HepG2 (cell line): Measurements from ENCODE around the gene MRPL43. TPM values are rescaled to one million over a fixed set of nuclear protein-coding genes. Genes with fewer than 3 reads are reported as not detected.

Source experiments
- ATF6 ChIP-seq: sonication (generic); formaldehyde crosslinking; conservative IDR thresholded peaks from 2 replicates; pipeline ENCODE4 v1.4.0; 2020; ENCODE audit warnings: missing genetic modification reagents
- BCLAF1 ChIP-seq: fragments of 450-650 bp; IDR thresholded peaks from 2 replicates; pipeline ENCODE4 v1.6.1; 2017; ENCODE audit warnings: mild to moderate bottlenecking
- MAFK ChIP-seq, 2 experiments: IDR thresholded peaks in 1 of 2; conservative IDR thresholded peaks in 1 of 2; 2 replicates each; pipeline ENCODE4 v1.6.1; 2011; ENCODE audit warnings: improper control_type of control experiment in 2 of 2, low read length in 2 of 2
- MEIS1 ChIP-seq: sonication (generic); formaldehyde crosslinking; IDR thresholded peaks from 2 replicates; pipeline ENCODE4 v1.9.0; 2021; ENCODE audit warnings: mild to moderate bottlenecking, missing genetic modification reagents, moderate library complexity, borderline replicate concordance
- NR2F1 ChIP-seq, 2 experiments: fragments of 450-650 bp in 1 of 2; formaldehyde crosslinking in 1 of 2; IDR thresholded peaks; 2 replicates each; pipeline versions ENCODE4 v1.5.0 to v1.6.1; 2016 to 2020; ENCODE audit warnings: mild to moderate bottlenecking in 1 of 2, missing compliant biosample characterization in 1 of 2, missing genetic modification reagents in 1 of 2, moderate library complexity in 1 of 2
- POLR2G ChIP-seq: fragments of 200-400 bp; formaldehyde crosslinking; IDR thresholded peaks from 2 replicates; pipeline ENCODE4 v1.6.1; 2018; ENCODE audit warnings: mild to moderate bottlenecking, low read depth, low read length, moderate library complexity
- PREB ChIP-seq: sonication (generic); formaldehyde crosslinking; IDR thresholded peaks from 2 replicates; pipeline ENCODE4 v1.4.0; 2020; ENCODE audit warnings: missing genetic modification reagents
- RFX3 ChIP-seq: IDR thresholded peaks from 2 replicates; pipeline ENCODE4 v1.6.1; 2016; ENCODE audit warnings: missing biosample characterization, missing genetic modification reagents
- SRSF1 ChIP-seq: fragments of 200-400 bp; formaldehyde crosslinking; optimal IDR thresholded peaks from 2 replicates; pipeline ENCODE3; 2017; ENCODE audit warnings: mild to moderate bottlenecking, low read depth, low read length, moderate library complexity
- TBL1XR1 ChIP-seq: fragments of 150-350 bp; IDR thresholded peaks from 2 replicates; pipeline ENCODE4 v1.6.1; 2014; ENCODE audit warnings: borderline replicate concordance, low read length; ENCODE audit not compliant: partially characterized antibody
- TCF12 ChIP-seq, 2 experiments: fragments of 450-650 bp in 1 of 2; sonication (generic) in 1 of 2; formaldehyde crosslinking in 1 of 2; IDR thresholded peaks; 2 replicates each; pipeline versions ENCODE4 v1.6.1 to v1.8.0; 2017 to 2022; ENCODE audit warnings: antibody characterized with exemption in 1 of 2, mild to moderate bottlenecking in 1 of 2, missing genetic modification reagents in 1 of 2, moderate library complexity in 1 of 2
- ZNF260 ChIP-seq: sonication (generic); formaldehyde crosslinking; IDR thresholded peaks from 2 replicates; pipeline ENCODE4 v1.4.0; 2020; ENCODE audit warnings: missing genetic modification reagents, low read depth, mild to moderate bottlenecking, borderline replicate concordance
- ZNF276 ChIP-seq: sonication (generic); formaldehyde crosslinking; IDR thresholded peaks from 2 replicates; pipeline ENCODE4 v1.4.0; 2020; ENCODE audit warnings: mild to moderate bottlenecking, low read depth, missing genetic modification reagents
- ZNF331 ChIP-seq: sonication (generic); formaldehyde crosslinking; IDR thresholded peaks from 2 replicates; pipeline ENCODE4 v1.4.0; 2020; ENCODE audit warnings: missing genetic modification reagents
- ZNF672 ChIP-seq: sonication (generic); formaldehyde crosslinking; IDR thresholded peaks from 2 replicates; pipeline ENCODE4 v1.8.1; 2022; ENCODE audit warnings: missing genetic modification reagents
- polyA plus RNA-seq, 8 experiments: library from polyadenylated mRNA; depleted of rRNA in 3 of 8; stranded (reverse) in 7 of 8; unstranded in 1 of 8; fragments of >200 nt; fragmentation: Illumina TruSeq in 4 of 8; extraction: Trizol in 4 of 8; gene quantifications; 2 replicates each; pipeline versions ENCODE4 v1.2.1 to v1.2.3, GENCODE V29; 2011 to 2016; ENCODE audit warnings: low read depth in 4 of 8, missing spikeins in 1 of 8, mixed read lengths in 1 of 8; ENCODE audit not compliant: insufficient read depth in 1 of 8
- total RNA-seq, 5 experiments: library from RNA; depleted of rRNA; stranded (reverse); fragments of >200 nt; fragmentation: Illumina TruSeq; extraction: Trizol; gene quantifications; 2 replicates each; pipeline ENCODE4 v1.2.3, GENCODE V29; 2016; ENCODE audit warnings: low read depth in 1 of 5

The MRPL43 gene
- total and polyA plus RNA-seq, 2 of the 13 experiments (the other 11 are each of a cell fraction or from before 2014, with no cell fraction given) = 71.0 to 73.7 TPM

GRCh38 chr10:100998183-100998990 lies 11.1 kb upstream of the MRPL43 start (continued):
- TF ChIP-seq NR2F1 (CRISPR knock-in tag; IDR thresholded peaks at IDR 0.05) (no peak), MEIS1 (CRISPR knock-in tag) (no peak), TCF12 (IDR thresholded peaks at IDR 0.05) (no peak), TCF12 (CRISPR knock-in tag; IDR thresholded peaks at IDR 0.05) (no peak), BCLAF1 (no peak), TBL1XR1 (no peak), SRSF1 (no peak), ATF6 (CRISPR knock-in tag) (no peak), ZNF331 (peak; percentile 52; the same call in 1 of the 2 replicates), MAFK (conservative IDR thresholded peaks at IDR 0.05 in 1 of 2, IDR thresholded peaks at IDR 0.05 in 1 of 2; ENCODE audit: low read length in 2 of 2) (no peak), PREB (CRISPR knock-in tag) (no peak), ZNF672 (no peak), POLR2G (peak; percentile 61), ZNF276 (no peak), ZNF260 (no peak), RFX3 (CRISPR knock-in tag) (no peak)
